Activated naive CD8-positive, alpha-beta T cell treated with anti-CD3 and anti-CD28 coated beads for 36 hours (primary cell): Measurements from ENCODE around the gene BRIP1. TPM values are rescaled to one million over a fixed set of nuclear protein-coding genes. Genes with fewer than 3 reads are reported as not detected.
"Not testable (repeated sequence)": the region's sequence is repeated elsewhere in the genome, so short reads cannot be mapped to it uniquely, and the experiment has no call there.

Source experiments
- DNase-seq: peaks from one replicate; pipeline ENCODE4 v3.0.0; 2021
- H3K27ac Mint-ChIP-seq: one replicate; pipeline ENCODE4 v1.8.0; 2022; ENCODE audit warnings: mild to moderate bottlenecking, moderate library complexity, mixed read lengths
- H3K27me3 Mint-ChIP-seq: one replicate; pipeline ENCODE4 v1.8.0; 2022; ENCODE audit warnings: mild to moderate bottlenecking, mixed read lengths
- H3K36me3 Mint-ChIP-seq: one replicate; pipeline ENCODE4 v1.8.0; 2021; ENCODE audit warnings: mild to moderate bottlenecking, mixed read lengths
- H3K4me1 Mint-ChIP-seq: one replicate; pipeline ENCODE4 v1.8.0; 2021; ENCODE audit warnings: mixed read lengths
- H3K4me3 Mint-ChIP-seq: one replicate; pipeline ENCODE4 v1.8.0; 2022; ENCODE audit warnings: mild to moderate bottlenecking, moderate library complexity, mixed read lengths
- H3K9me3 Mint-ChIP-seq: one replicate; pipeline ENCODE4 v1.8.0; 2022; ENCODE audit warnings: mixed read lengths
- total RNA-seq, 2 experiments: library from RNA; stranded (reverse); gene quantifications; one replicate each; pipeline ENCODE4 v1.2.3, GENCODE V29; 2021

BRIP1 gene
- total RNA-seq, 2 experiments from 2014 or later = 16.6 to 17.0 TPM

- Mint-ChIP-seq H3K9me3 (no peaks in the 10 kb centered on the region), H3K27ac (no peak overlapping the region), H3K4me3 (no peak overlapping the region), H3K4me1 (no peaks in the 10 kb centered on the region), H3K27me3 (peaks cover 12% of the 10 kb centered on the region), H3K36me3 (no peaks in the 10 kb centered on the region)
- DNase-seq = no peak
Measured at GRCh38 chr17:61668486-61668885, 194.8 kb downstream of the BRIP1 start.

GRCh38 chr17:61666406-61667088, 196.8 kb downstream of the BRIP1 start:
- H3K36me3 Mint-ChIP-seq, H3K9me3 Mint-ChIP-seq, DNase-seq, H3K4me3 Mint-ChIP-seq, H3K27ac Mint-ChIP-seq, H3K4me1 Mint-ChIP-seq: not testable (repeated sequence)
- H3K27me3 Mint-ChIP-seq = peaks cover 12% of the 10 kb centered on the region

- Mint-ChIP-seq H3K27ac (no peak overlapping the region), H3K4me3 (no peak overlapping the region), H3K9me3 (no peaks in the 10 kb centered on the region), H3K27me3 (peaks cover 6% of the 10 kb centered on the region), H3K4me1 (no peaks in the 10 kb centered on the region), H3K36me3 (no peaks in the 10 kb centered on the region)
- DNase-seq = no peak
Measured at GRCh38 chr17:61663310-61663709, 200.0 kb downstream of the BRIP1 start.

- Mint-ChIP-seq H3K27me3 (peaks cover 6% of the 10 kb centered on the region), H3K27ac (no peak overlapping the region), H3K4me1 (no peaks in the 10 kb centered on the region), H3K4me3 (no peak overlapping the region), H3K9me3 (no peaks in the 10 kb centered on the region), H3K36me3 (no peaks in the 10 kb centered on the region)
- DNase-seq = no peak
Measured at GRCh38 chr17:61662741-61663140, 200.6 kb downstream of the BRIP1 start.

GRCh38 chr17:61662186-61662585, 201.1 kb downstream of the BRIP1 start:
- DNase-seq = no peak
- Mint-ChIP-seq H3K27ac (no peak overlapping the region), H3K4me1 (no peaks in the 10 kb centered on the region), H3K9me3 (no peaks in the 10 kb centered on the region), H3K27me3 (peaks cover 6% of the 10 kb centered on the region), H3K36me3 (no peaks in the 10 kb centered on the region), H3K4me3 (no peak overlapping the region)

GRCh38 chr17:61660746-61661485, 202.4 kb downstream of the BRIP1 start:
- Mint-ChIP-seq H3K4me1 (no peaks in the 10 kb centered on the region), H3K27ac (no peak overlapping the region), H3K36me3 (no peaks in the 10 kb centered on the region), H3K4me3 (no peak overlapping the region), H3K27me3 (peaks cover 3% of the 10 kb centered on the region), H3K9me3 (no peaks in the 10 kb centered on the region)
- DNase-seq = no peak

GRCh38 chr17:61659437-61659836, 203.9 kb downstream of the BRIP1 start:
- H3K9me3 Mint-ChIP-seq = no peaks in the 10 kb centered on the region
- H3K4me1 Mint-ChIP-seq = no peaks in the 10 kb centered on the region
- H3K4me3 Mint-ChIP-seq = no peak overlapping the region
- H3K27ac Mint-ChIP-seq = no peak overlapping the region
- no peaks in the 10 kb centered on the region for H3K27me3 Mint-ChIP-seq
- no peaks in the 10 kb centered on the region for H3K36me3 Mint-ChIP-seq
- no peak for DNase-seq

GRCh38 chr17:61658183-61658582, 205.1 kb downstream of the BRIP1 start:
- no peak for DNase-seq
- H3K4me1 Mint-ChIP-seq = no peaks in the 10 kb centered on the region
- no peaks in the 10 kb centered on the region for H3K36me3 Mint-ChIP-seq
- peaks cover 7% of the 10 kb centered on the region for H3K27me3 Mint-ChIP-seq
- no peak overlapping the region for H3K4me3 Mint-ChIP-seq
- peaks cover 3% of the 10 kb centered on the region for H3K9me3 Mint-ChIP-seq
- H3K27ac Mint-ChIP-seq = no peak overlapping the region

GRCh38 chr17:61657338-61657737, 206.0 kb downstream of the BRIP1 start:
- no peaks in the 10 kb centered on the region for H3K36me3 Mint-ChIP-seq
- H3K27ac Mint-ChIP-seq = no peak overlapping the region
- no peak for DNase-seq
- no peak overlapping the region for H3K4me3 Mint-ChIP-seq
- H3K27me3 Mint-ChIP-seq = peaks cover 15% of the 10 kb centered on the region
- H3K9me3 Mint-ChIP-seq = peaks cover 5% of the 10 kb centered on the region
- no peaks in the 10 kb centered on the region for H3K4me1 Mint-ChIP-seq

GRCh38 chr17:61656721-61657217, 206.6 kb downstream of the BRIP1 start:
- Mint-ChIP-seq H3K27ac (no peak overlapping the region), H3K9me3 (peaks cover 9% of the 10 kb centered on the region), H3K4me1 (no peaks in the 10 kb centered on the region), H3K36me3 (peaks cover 4% of the 10 kb centered on the region), H3K27me3 (peaks cover 15% of the 10 kb centered on the region), H3K4me3 (no peak overlapping the region)
- no peak for DNase-seq

- Mint-ChIP-seq H3K27ac (no peak overlapping the region), H3K27me3 (peaks cover 25% of the 10 kb centered on the region), H3K4me1 (no peaks in the 10 kb centered on the region), H3K4me3 (no peak overlapping the region), H3K36me3 (peaks cover 9% of the 10 kb centered on the region), H3K9me3 (peaks cover 23% of the 10 kb centered on the region)
- DNase-seq = no peak
Measured at GRCh38 chr17:61650749-61651148, 212.6 kb downstream of the BRIP1 start.

- no peaks in the 10 kb centered on the region for H3K4me1 Mint-ChIP-seq
- no peak overlapping the region for H3K4me3 Mint-ChIP-seq
- no peak for DNase-seq
- H3K27me3 Mint-ChIP-seq = peaks cover 29% of the 10 kb centered on the region
- no peak overlapping the region for H3K27ac Mint-ChIP-seq
- H3K9me3 Mint-ChIP-seq = peaks cover 23% of the 10 kb centered on the region
- peaks cover 9% of the 10 kb centered on the region for H3K36me3 Mint-ChIP-seq
Measured at GRCh38 chr17:61648587-61648986, 214.7 kb downstream of the BRIP1 start.

GRCh38 chr17:61647047-61647446, 216.3 kb downstream of the BRIP1 start:
- no peak for DNase-seq
- H3K36me3 Mint-ChIP-seq = peaks cover 8% of the 10 kb centered on the region
- H3K9me3 Mint-ChIP-seq = peaks cover 16% of the 10 kb centered on the region
- peaks cover 18% of the 10 kb centered on the region for H3K27me3 Mint-ChIP-seq
- no peak overlapping the region for H3K4me3 Mint-ChIP-seq
- H3K27ac Mint-ChIP-seq = no peak overlapping the region
- no peaks in the 10 kb centered on the region for H3K4me1 Mint-ChIP-seq

- H3K27me3 Mint-ChIP-seq = peaks cover 18% of the 10 kb centered on the region
- H3K4me3 Mint-ChIP-seq = no peak overlapping the region
- peaks cover 4% of the 10 kb centered on the region for H3K36me3 Mint-ChIP-seq
- no peak for DNase-seq
- no peak overlapping the region for H3K27ac Mint-ChIP-seq
- peaks cover 11% of the 10 kb centered on the region for H3K9me3 Mint-ChIP-seq
- no peaks in the 10 kb centered on the region for H3K4me1 Mint-ChIP-seq
Measured at GRCh38 chr17:61646482-61646881, 216.8 kb downstream of the BRIP1 start.

GRCh38 chr17:61645920-61646319, 217.4 kb downstream of the BRIP1 start:
- Mint-ChIP-seq H3K27me3 (peaks cover 18% of the 10 kb centered on the region), H3K4me1 (no peaks in the 10 kb centered on the region), H3K27ac (no peak overlapping the region), H3K36me3 (peaks cover 4% of the 10 kb centered on the region), H3K4me3 (no peak overlapping the region), H3K9me3 (peaks cover 5% of the 10 kb centered on the region)
- no peak for DNase-seq
